SK-N-SH (cell line): ENCODE data around the gene ATL2. TPM values are rescaled to one million over a fixed set of nuclear protein-coding genes. Genes with fewer than 3 reads are reported as not detected.

ENCODE experiments used
- CTCF ChIA-PET: fragments of 300-600, 350-600 bp; formaldehyde crosslinking; extraction: SDS; loops from one replicate; lab custom pipeline; 2021; lab: Yijun Ruan, JAX
- POLR2A ChIA-PET: fragments of 350-600 bp; sonication (Branson Sonifier 250); formaldehyde crosslinking; extraction: SDS; loops from one replicate; lab custom pipeline; 2020; ENCODE audit warnings: antibody characterized with exemption, inconsistent platforms; lab: Yijun Ruan, JAX
- DNase-seq: peaks from one replicate; pipeline ENCODE4 v3.0.0; 2012
- H2AFZ ChIP-seq: fragments of 200-600 bp; sonication (generic); 2 replicates; pipeline ENCODE4 v1.8.1; 2016; ENCODE audit warnings: antibody characterized with exemption, mild to moderate bottlenecking, low read depth
- H3F3A ChIP-seq: fragments of 200-600 bp; sonication (generic); replicated peaks from 2 replicates; pipeline ENCODE3; 2016; ENCODE audit warnings: antibody characterized with exemption, mild to moderate bottlenecking; ENCODE audit not compliant: insufficient read depth
- H3K27ac ChIP-seq, 2 experiments: fragments of 200-500 bp in 1 of 2; fragments of 200-600 bp in 1 of 2; sonication (Bioruptor generic) in 1 of 2; sonication (generic), shearing (Covaris generic) in 1 of 2; 2 replicates each; pipeline versions ENCODE4 v1.5.1 to v1.6.1; 2014 to 2016; ENCODE audit warnings: low read depth in 2 of 2, inconsistent platforms in 1 of 2, low read length in 1 of 2, mild to moderate bottlenecking in 1 of 2, mixed read lengths in 1 of 2
- H3K27me3 ChIP-seq: fragments of 200-600 bp; sonication (generic), shearing (Covaris generic); 2 replicates; pipeline ENCODE4 v1.6.1; 2016; ENCODE audit warnings: mixed run types; ENCODE audit not compliant: insufficient read depth
- H3K36me3 ChIP-seq, 2 experiments: fragments of 200-500 bp in 1 of 2; fragments of 200-600 bp in 1 of 2; sonication (Bioruptor generic) in 1 of 2; sonication (generic) in 1 of 2; replicated peaks in 1 of 2; 2 replicates each; pipeline versions ENCODE3 to v1.5.1; 2014 to 2016; ENCODE audit warnings: low read length in 1 of 2, mild to moderate bottlenecking in 1 of 2; ENCODE audit not compliant: insufficient read depth in 2 of 2, control insufficient read depth in 1 of 2
- H3K4me1 ChIP-seq, 2 experiments: fragments of 200-500 bp in 1 of 2; fragments of 200-600 bp in 1 of 2; sonication (Bioruptor generic) in 1 of 2; sonication (generic), shearing (Covaris generic) in 1 of 2; 2 replicates each; pipeline versions ENCODE4 v1.5.1 to v1.6.1; 2014 to 2016; ENCODE audit warnings: low read depth in 1 of 2, low read length in 1 of 2, mixed run types in 1 of 2; ENCODE audit not compliant: insufficient read depth in 2 of 2, control insufficient read depth in 1 of 2
- H3K4me2 ChIP-seq: fragments of 200-600 bp; sonication (generic), shearing (Covaris generic); 2 replicates; pipeline ENCODE4 v1.6.1; 2017; ENCODE audit warnings: mixed run types
- H3K4me3 ChIP-seq, 2 experiments: fragments of 200-500 bp in 1 of 2; fragments of 200-600 bp in 1 of 2; sonication (Bioruptor generic) in 1 of 2; sonication (generic), shearing (Covaris generic) in 1 of 2; 2 replicates each; pipeline versions ENCODE4 v1.5.1 to v1.8.1; 2014 to 2016; ENCODE audit warnings: low read depth in 2 of 2, inconsistent platforms in 1 of 2, low read length in 1 of 2, mild to moderate bottlenecking in 1 of 2, mixed read lengths in 1 of 2, moderate library complexity in 1 of 2
- H3K79me2 ChIP-seq: fragments of 200-600 bp; sonication (generic); 2 replicates; pipeline ENCODE4 v1.8.1; 2017; ENCODE audit warnings: mild to moderate bottlenecking; ENCODE audit not compliant: insufficient read depth
- H3K9ac ChIP-seq: fragments of 200-600 bp; sonication (generic); 2 replicates; pipeline ENCODE4 v1.6.1; 2017; ENCODE audit warnings: mixed run types
- H3K9me2 ChIP-seq: fragments of 200-600 bp; sonication (generic); 2 replicates; pipeline ENCODE4 v1.6.1; 2017; ENCODE audit warnings: mixed run types
- H3K9me3 ChIP-seq: fragments of 200-600 bp; sonication (generic); 2 replicates; pipeline ENCODE4 v1.6.1; 2017; ENCODE audit warnings: mixed run types, mild to moderate bottlenecking, moderate library complexity
- H4K20me1 ChIP-seq: fragments of 200-600 bp; sonication (generic); 2 replicates; pipeline ENCODE4 v1.6.1; 2017; ENCODE audit warnings: mild to moderate bottlenecking, mixed run types; ENCODE audit not compliant: insufficient read depth
- CHD2 ChIP-seq: fragments of 150-350 bp; IDR thresholded peaks from 2 replicates; pipeline ENCODE4 v1.6.1; 2018; ENCODE audit warnings: low read length; ENCODE audit not compliant: partially characterized antibody
- FOXJ3 ChIP-seq: sonication (generic); formaldehyde crosslinking; IDR thresholded peaks from 2 replicates; pipeline ENCODE4 v1.5.1; 2020; ENCODE audit warnings: mild to moderate bottlenecking, missing genetic modification reagents
- JUND ChIP-seq: IDR thresholded peaks from 2 replicates; pipeline ENCODE4 v1.4.0; 2012
- NFIC ChIP-seq: IDR thresholded peaks from 2 replicates; pipeline ENCODE4 v1.4.0; 2012; ENCODE audit warnings: borderline replicate concordance
- PBX3 ChIP-seq: IDR thresholded peaks from 2 replicates; pipeline ENCODE4; 2012
- RCOR1 ChIP-seq: fragments of 150-350 bp; IDR thresholded peaks from 2 replicates; pipeline ENCODE4 v1.6.1; 2017; ENCODE audit warnings: antibody characterized with exemption, low read length
- SMC3 ChIP-seq: IDR thresholded peaks from 2 replicates; pipeline ENCODE4 v1.6.1; 2012; ENCODE audit warnings: low read depth, low read length, improper control_type of control experiment
- USF2 ChIP-seq: fragments of 150-350 bp; IDR thresholded peaks from 2 replicates; pipeline ENCODE4 v1.6.1; 2017; ENCODE audit warnings: antibody characterized with exemption, low read length, low read depth, borderline replicate concordance
- YY1 ChIP-seq: IDR thresholded peaks from 2 replicates; pipeline ENCODE4 v1.4.0; 2012; ENCODE audit warnings: low read depth, mild to moderate bottlenecking
- whole genome bisulfite sequencing: methylation state at CpG from one replicate; pipeline ENCODE4 v1.1.6; 2017; ENCODE audit warnings: low lambda C conversion rate; 5-methylcytosine and 5-hydroxymethylcytosine counted together
- polyA plus RNA-seq, 3 experiments: library from polyadenylated mRNA; depleted of rRNA; stranded (reverse); fragments of >200 nt; gene quantifications; 2 replicates each; pipeline ENCODE4 v1.2.3, GENCODE V29; 2012
- TF ChIP-seq, protein P1 (sequence below): fragments of 200-600 bp; sonication (generic); IDR thresholded peaks from 2 replicates; pipeline ENCODE4 v1.6.1; 2017; ENCODE audit warnings: antibody characterized with exemption, mild to moderate bottlenecking, moderate library complexity

The ATL2 gene
- polyA plus RNA-seq, 1 of the 3 experiments (the other 2 are of a cell fraction) = 55.8 TPM

- Histone ChIP-seq H3K9me3 (peaks cover 2% of the 10 kb centered on the region; the same call in 1 of the 2 replicates), H3K27ac (no peak overlapping the region), H4K20me1 (no peaks in the 10 kb centered on the region), H3K36me3 (no peaks in the 10 kb centered on the region), H3K4me1 (no peaks in the 10 kb centered on the region), H3K9me2 (no peaks in the 10 kb centered on the region), H3K4me2 (no peak overlapping the region), H3K4me3 (no peak overlapping the region), H2AFZ (no peak overlapping the region), H3K79me2 (no peaks in the 10 kb centered on the region), H3K9ac (no peak overlapping the region), H3F3A (no peaks in the 10 kb centered on the region), H3K27me3 (no peaks in the 10 kb centered on the region)
- CTCF ChIA-PET = interaction anchor here (0.6 kb wide), 1 partner anchor 90 kb away, joined by 4 read pairs; no protein-coding TSS in a partner anchor
- 60% methylated on average over 4 of the region's 4 CpGs for WGBS
- POLR2A ChIA-PET = no interaction called here
- TF ChIP-seq RCOR1 (no peak), CHD2 (no peak), JUND (no peak), NFIC (no peak), USF2 (no peak)
- TF ChIP-seq, protein P1, sequence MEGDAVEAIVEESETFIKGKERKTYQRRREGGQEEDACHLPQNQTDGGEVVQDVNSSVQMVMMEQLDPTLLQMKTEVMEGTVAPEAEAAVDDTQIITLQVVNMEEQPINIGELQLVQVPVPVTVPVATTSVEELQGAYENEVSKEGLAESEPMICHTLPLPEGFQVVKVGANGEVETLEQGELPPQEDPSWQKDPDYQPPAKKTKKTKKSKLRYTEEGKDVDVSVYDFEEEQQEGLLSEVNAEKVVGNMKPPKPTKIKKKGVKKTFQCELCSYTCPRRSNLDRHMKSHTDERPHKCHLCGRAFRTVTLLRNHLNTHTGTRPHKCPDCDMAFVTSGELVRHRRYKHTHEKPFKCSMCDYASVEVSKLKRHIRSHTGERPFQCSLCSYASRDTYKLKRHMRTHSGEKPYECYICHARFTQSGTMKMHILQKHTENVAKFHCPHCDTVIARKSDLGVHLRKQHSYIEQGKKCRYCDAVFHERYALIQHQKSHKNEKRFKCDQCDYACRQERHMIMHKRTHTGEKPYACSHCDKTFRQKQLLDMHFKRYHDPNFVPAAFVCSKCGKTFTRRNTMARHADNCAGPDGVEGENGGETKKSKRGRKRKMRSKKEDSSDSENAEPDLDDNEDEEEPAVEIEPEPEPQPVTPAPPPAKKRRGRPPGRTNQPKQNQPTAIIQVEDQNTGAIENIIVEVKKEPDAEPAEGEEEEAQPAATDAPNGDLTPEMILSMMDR = no peak
- DNase-seq = no peak
Measured at GRCh38 chr2:38407111-38407682, 30.1 kb upstream of the ATL2 start.

GRCh38 chr2:38406597-38407110 is 29.6 kb upstream of the ATL2 start:
- CTCF ChIA-PET = no interaction called here
- no peak for DNase-seq
- 86% methylated on average over 8 of the region's 8 CpGs for WGBS

More at GRCh38 chr2:38406597-38407110, 29.6 kb upstream of the ATL2 start:
- TF ChIP-seq SMC3 (no peak), FOXJ3 (no peak), PBX3 (no peak), YY1 (no peak)
- TF ChIP-seq, all 33 proteins: peak for 0
- H3K4me1 ChIP-seq = no peaks in the 10 kb centered on the region
- no peak overlapping the region for H3K4me2 ChIP-seq
- H4K20me1 ChIP-seq = no peaks in the 10 kb centered on the region
- H3K27ac ChIP-seq = no peak overlapping the region
- no peak overlapping the region for H3K9ac ChIP-seq
- H3K36me3 ChIP-seq = no peaks in the 10 kb centered on the region
- no peak overlapping the region for H3K4me3 ChIP-seq
- no peak overlapping the region for H2AFZ ChIP-seq
- POLR2A ChIA-PET = no interaction called here
- no peaks in the 10 kb centered on the region for H3F3A ChIP-seq
- no peaks in the 10 kb centered on the region for H3K79me2 ChIP-seq
- no peaks in the 10 kb centered on the region for H3K9me3 ChIP-seq
- H3K27me3 ChIP-seq = no peaks in the 10 kb centered on the region
- no peaks in the 10 kb centered on the region for H3K9me2 ChIP-seq
